MCF 10A (cell line): ENCODE measurements around the gene OS9. TPM values are rescaled to one million over a fixed set of nuclear protein-coding genes. Genes with fewer than 3 reads are reported as not detected.
"Not testable (repeated sequence)": the region's sequence is repeated elsewhere in the genome, so short reads cannot be mapped to it uniquely, and the experiment has no call there.

Experiments used
- Bru-seq: library from RNA; stranded (reverse); fragments of 400-500 nt; gene quantifications from one replicate; lab custom pipeline; 2021; lab: Mats Ljungman, UMichigan
- BruChase-seq, 2 experiments: library from RNA; stranded (reverse); fragments of 400-500 nt; gene quantifications; one replicate each; lab custom pipeline; 2021; lab: Mats Ljungman, UMichigan
- BruUV-seq: library from RNA; stranded (reverse); fragments of 400-500 nt; replicated peaks from 2 replicates; lab custom pipeline; 2021; lab: Mats Ljungman, UMichigan
- CTCF ChIA-PET: fragments of 300-600 bp; sonication (Branson Sonifier 250); formaldehyde crosslinking; extraction: SDS; loops from one replicate; lab custom pipeline; 2021; ENCODE audit warnings: antibody characterized with exemption, inconsistent platforms; lab: Yijun Ruan, JAX
- POLR2A ChIA-PET: fragments of 300-600, 350-650 bp; sonication (Branson Sonifier 250); formaldehyde crosslinking; extraction: SDS; loops from one replicate; lab custom pipeline; 2020; ENCODE audit warnings: antibody characterized with exemption, inconsistent platforms; lab: Yijun Ruan, JAX
- DNase-seq: peaks from one replicate; pipeline ENCODE4 v3.0.0-alpha.2; 2018; ENCODE audit not compliant: unreplicated experiment
- H3K27ac Mint-ChIP-seq: one replicate; pipeline ENCODE4 v1.8.0; 2022; ENCODE audit warnings: mild to moderate bottlenecking, low read depth, mixed read lengths; ENCODE audit not compliant: unreplicated experiment
- H3K27me3 Mint-ChIP-seq: one replicate; pipeline ENCODE4 v1.8.0; 2022; ENCODE audit warnings: mixed read lengths; ENCODE audit not compliant: insufficient read depth, unreplicated experiment
- H3K36me3 Mint-ChIP-seq: one replicate; pipeline ENCODE4 v1.8.0; 2022; ENCODE audit warnings: mild to moderate bottlenecking, moderate library complexity, mixed read lengths; ENCODE audit not compliant: insufficient read depth, unreplicated experiment
- H3K4me1 Mint-ChIP-seq: one replicate; pipeline ENCODE4 v1.8.0; 2022; ENCODE audit warnings: mixed read lengths; ENCODE audit not compliant: insufficient read depth, unreplicated experiment
- H3K4me3 Mint-ChIP-seq: one replicate; pipeline ENCODE4 v1.8.0; 2022; ENCODE audit warnings: mild to moderate bottlenecking, moderate library complexity, mixed read lengths; ENCODE audit not compliant: unreplicated experiment
- H3K9me3 Mint-ChIP-seq: one replicate; pipeline ENCODE4 v1.8.0; 2022; ENCODE audit warnings: mixed read lengths; ENCODE audit not compliant: unreplicated experiment
- intact Hi-C: fragments of 100-400 bp; cut with micrococcal nuclease; formaldehyde crosslinking; loops from 2 replicates; pipeline ENCODE4 v1.14.1; 2022
- long read RNA-seq: library from polyadenylated mRNA; stranded (forward); transcript quantifications from one replicate; pipeline ENCODE4 v2.0.0, GENCODE V29; 2022
- total RNA-seq: library from RNA; stranded (reverse); gene quantifications from 2 replicates; pipeline ENCODE4 v1.2.3, GENCODE V29; 2022
- TF ChIP-seq, protein P1 (sequence below): fragments of 200-600 bp; IDR thresholded peaks from one replicate; pipeline ENCODE4 v1.8.0; 2022; ENCODE audit warnings: antibody characterized with exemption, mild to moderate bottlenecking; ENCODE audit not compliant: unreplicated experiment

The OS9 gene
- total RNA-seq: 125 and 173 TPM in 2 replicates
- Bru-seq, nascent RNA: percentile 74 among the genes with signal in this experiment
- BruChase-seq, experiment 1, labeled RNA remaining after a 6-hour chase: percentile 80 among the genes with signal in this experiment
- percentile 75 among the genes with signal in this experiment for BruChase-seq, experiment 2, labeled RNA remaining after a 2-hour chase
- long read RNA-seq, transcript OS9-201 (14 exons, 2,505 nt): minor isoform, 37 of 506 reads
- long read RNA-seq, transcript OS9-204 (15 exons, 2,091 nt): minor isoform, 25 of 506 reads
- long read RNA-seq, transcript OS9-220 (14 exons, 2,135 nt): minor isoform, 86 of 506 reads
- long read RNA-seq, transcript OS9-202 (15 exons, 2,691 nt): major isoform, 185 of 506 reads
- long read RNA-seq, partial matches to known transcripts: 14 of 506 reads
- long read RNA-seq, other reads (novel, unspliced or antisense): 142 of 506 reads

- peak; percentile 100 for DNase-seq
- intact Hi-C loops: loop anchor here (1.0 kb wide), 1 partner anchor 111 kb away; no protein-coding TSS in a partner anchor
- ChIA-PET CTCF (interaction anchor here (0.6 to 3.9 kb wide), 15 partner anchors 10 to 232 kb away, joined by 3 to 24 read pairs (median 4); partner anchors contain the start of genes B4GALNT1 and DCTN2), POLR2A (interaction anchor here (0.6 to 3.2 kb wide), 24 partner anchors 10 to 1513 kb away, joined by 3 to 23 read pairs (median 4); partner anchors contain the start of genes B4GALNT1, DCTN2, GLI1 and PIP4K2C)
- TF ChIP-seq, protein P1, sequence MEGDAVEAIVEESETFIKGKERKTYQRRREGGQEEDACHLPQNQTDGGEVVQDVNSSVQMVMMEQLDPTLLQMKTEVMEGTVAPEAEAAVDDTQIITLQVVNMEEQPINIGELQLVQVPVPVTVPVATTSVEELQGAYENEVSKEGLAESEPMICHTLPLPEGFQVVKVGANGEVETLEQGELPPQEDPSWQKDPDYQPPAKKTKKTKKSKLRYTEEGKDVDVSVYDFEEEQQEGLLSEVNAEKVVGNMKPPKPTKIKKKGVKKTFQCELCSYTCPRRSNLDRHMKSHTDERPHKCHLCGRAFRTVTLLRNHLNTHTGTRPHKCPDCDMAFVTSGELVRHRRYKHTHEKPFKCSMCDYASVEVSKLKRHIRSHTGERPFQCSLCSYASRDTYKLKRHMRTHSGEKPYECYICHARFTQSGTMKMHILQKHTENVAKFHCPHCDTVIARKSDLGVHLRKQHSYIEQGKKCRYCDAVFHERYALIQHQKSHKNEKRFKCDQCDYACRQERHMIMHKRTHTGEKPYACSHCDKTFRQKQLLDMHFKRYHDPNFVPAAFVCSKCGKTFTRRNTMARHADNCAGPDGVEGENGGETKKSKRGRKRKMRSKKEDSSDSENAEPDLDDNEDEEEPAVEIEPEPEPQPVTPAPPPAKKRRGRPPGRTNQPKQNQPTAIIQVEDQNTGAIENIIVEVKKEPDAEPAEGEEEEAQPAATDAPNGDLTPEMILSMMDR: peak; percentile 48
- Mint-ChIP-seq H3K27ac (no peak within 1 kb of the TSS), H3K27me3 (peaks cover 11% of the 10 kb centered on the region), H3K4me1 (no peaks in the 10 kb centered on the region), H3K9me3 (no peaks in the 10 kb centered on the region), H3K4me3 (no peak within 1 kb of the TSS), H3K36me3 (peaks cover 16% of the 10 kb centered on the region)
- no TSS peak for BruUV-seq
Measured at GRCh38 chr12:57693659-57694458, at the start of gene OS9. Gene OS9 (plus strand): TSS chr12:57694132. CDS start chr12:57694162, 30 bp downstream.

GRCh38 chr12:57645990-57646658 is 47.8 kb upstream of the OS9 start:
- H3K4me3 Mint-ChIP-seq: not testable (repeated sequence)

GRCh38 chr12:57646659-57647049 is 47.3 kb upstream of the OS9 start:
- intact Hi-C loops, H3K4me1 Mint-ChIP-seq: not testable (repeated sequence)

More at GRCh38 chr12:57645990-57646658, 47.8 kb upstream of the OS9 start:
- CTCF ChIA-PET: interaction anchor here (1.3 kb wide), 2 partner anchors 13 to 15 kb away, joined by 4 to 6 read pairs; partner anchors contain the start of gene B4GALNT1
- H3K36me3 Mint-ChIP-seq, H3K4me1 Mint-ChIP-seq, BruUV-seq, H3K9me3 Mint-ChIP-seq, H3K27ac Mint-ChIP-seq, intact Hi-C loops: not testable (repeated sequence)
- POLR2A ChIA-PET: interaction anchor here (1.1 to 1.2 kb wide), 2 partner anchors 12 to 15 kb away, joined by 3 read pairs; no protein-coding TSS in a partner anchor
- peak; percentile 52 for DNase-seq
- peaks cover 12% of the 10 kb centered on the region for H3K27me3 Mint-ChIP-seq

GRCh38 chr12:57654042-57654441 is 39.9 kb upstream of the OS9 start:
- Mint-ChIP-seq H3K4me1 (peaks cover 10% of the 10 kb centered on the region), H3K36me3 (no peaks in the 10 kb centered on the region), H3K27ac (no peak overlapping the region), H3K9me3 (no peaks in the 10 kb centered on the region), H3K4me3 (no peak overlapping the region), H3K27me3 (no peaks in the 10 kb centered on the region)
- intact Hi-C loops: no loop called here
- TF ChIP-seq, protein P1: no peak
- ChIA-PET CTCF (interaction anchor here (0.6 to 0.8 kb wide), 3 partner anchors 73 to 506 kb away, joined by 3 to 5 read pairs (median 4); no protein-coding TSS in a partner anchor), POLR2A (interaction anchor here (0.7 kb wide), 1 partner anchor 91 kb away, joined by 3 read pairs; no protein-coding TSS in a partner anchor)
- DNase-seq: no peak
- no TSS peak for BruUV-seq

More at GRCh38 chr12:57646659-57647049, 47.3 kb upstream of the OS9 start:
- H3K36me3 Mint-ChIP-seq, DNase-seq, H3K9me3 Mint-ChIP-seq, POLR2A ChIA-PET, H3K27ac Mint-ChIP-seq, BruUV-seq, H3K27me3 Mint-ChIP-seq, H3K4me3 Mint-ChIP-seq: not testable (repeated sequence)
- CTCF ChIA-PET: interaction anchor here (1.3 kb wide), 2 partner anchors 13 to 14 kb away, joined by 4 to 6 read pairs; partner anchors contain the start of gene B4GALNT1
